ENCODE measurements around the gene CREBBP.

GRCh38 chr16:3755249-3755648, 125.3 kb downstream of the CREBBP start:
- TF ChIP-seq POLR2A (IDR thresholded peaks at IDR 0.05; ENCODE audit: low read length) (no peak), GATA1 (IDR thresholded peaks at IDR 0.05; ENCODE audit: low read depth, low read length) (no peak)

All from erythroblast (primary cell).